Measurements from ENCODE around the gene UTF1.

Gene UTF1

DNA sequence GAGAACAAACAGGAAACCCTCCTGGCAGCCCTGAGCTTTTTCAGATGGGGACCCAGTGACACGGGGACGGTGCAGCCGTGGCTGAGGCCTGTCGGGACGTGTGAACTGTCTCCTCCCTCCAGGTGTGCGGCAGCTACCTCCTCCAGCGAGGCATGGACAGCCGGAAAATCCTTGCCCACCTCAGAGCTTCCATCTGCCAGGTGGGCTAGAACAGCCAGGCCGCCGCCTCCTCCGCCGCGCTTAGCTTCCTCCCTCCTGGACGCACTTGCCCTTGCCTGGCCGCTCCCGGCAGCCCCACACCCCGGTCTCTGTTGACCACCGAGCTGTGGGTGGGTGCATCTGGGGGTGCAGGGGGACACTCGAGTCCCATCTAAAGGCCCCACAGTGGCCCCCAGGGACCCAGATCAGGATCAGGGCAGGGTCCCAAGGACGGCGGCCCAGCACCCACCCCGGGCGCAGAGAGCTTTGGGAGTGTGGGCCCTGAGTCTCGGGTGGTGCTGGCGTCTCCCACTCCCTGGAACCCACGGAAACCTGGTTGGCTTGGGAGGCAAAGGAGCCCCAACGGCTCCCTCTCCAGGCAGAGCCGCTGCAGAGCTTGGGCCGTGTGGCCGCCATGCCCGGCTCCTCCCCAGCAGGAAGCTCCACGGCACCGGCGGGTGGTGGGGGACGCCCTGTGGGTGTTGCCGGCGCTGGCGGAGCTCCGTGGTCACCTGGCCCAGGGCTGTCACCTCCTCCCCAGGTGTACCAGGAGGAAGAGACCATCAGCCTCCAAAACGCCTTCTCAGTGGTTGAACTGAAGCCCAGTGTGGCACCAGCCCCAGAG, 32.9 kb upstream of the UTF1 start:
- no peak for DNase-seq (ENCODE audit: low spot score)

DNA sequence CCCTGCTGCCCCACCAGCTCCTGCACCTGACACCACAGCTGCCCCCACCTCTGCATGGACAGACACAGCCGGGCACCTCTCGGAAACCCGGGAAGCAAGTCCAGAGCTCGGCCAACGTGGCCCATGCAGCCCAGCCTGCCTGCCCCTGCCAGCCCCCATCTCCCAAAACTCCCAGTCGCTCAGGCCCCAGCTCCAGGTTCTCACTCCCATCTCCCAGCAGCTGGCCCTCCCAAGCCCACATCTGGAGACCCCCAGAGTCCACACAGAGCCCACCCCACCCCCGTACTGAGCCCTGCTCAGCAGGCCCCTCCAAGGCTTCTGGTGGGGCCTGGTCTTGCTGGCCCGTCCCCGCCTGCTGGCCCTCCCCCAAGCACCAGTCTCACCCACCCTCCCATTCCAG, 32.2 kb upstream of the UTF1 start:
- no peak for DNase-seq (ENCODE audit: low spot score)

DNA sequence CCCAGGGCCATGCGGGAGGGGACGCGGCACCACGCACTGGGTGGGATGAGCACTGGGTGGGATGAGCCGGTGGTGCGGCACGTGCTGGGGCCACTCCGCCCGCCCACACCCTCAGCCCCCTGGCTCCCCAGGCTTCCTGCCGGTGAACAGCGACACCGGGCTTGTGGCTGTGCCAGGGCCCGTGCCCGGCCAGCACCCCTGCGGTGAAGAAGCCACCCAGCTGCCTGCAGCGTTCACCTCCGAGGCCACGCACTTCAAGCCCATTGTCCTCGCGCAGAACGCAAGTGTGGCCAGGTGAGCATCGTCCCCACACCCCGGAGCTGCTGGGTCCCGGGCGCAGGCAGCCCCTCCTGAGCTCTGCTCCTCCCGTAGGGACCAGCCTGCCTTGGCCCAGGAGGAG, 31.8 kb upstream of the UTF1 start:
- no peak for DNase-seq (ENCODE audit: low spot score)

DNA sequence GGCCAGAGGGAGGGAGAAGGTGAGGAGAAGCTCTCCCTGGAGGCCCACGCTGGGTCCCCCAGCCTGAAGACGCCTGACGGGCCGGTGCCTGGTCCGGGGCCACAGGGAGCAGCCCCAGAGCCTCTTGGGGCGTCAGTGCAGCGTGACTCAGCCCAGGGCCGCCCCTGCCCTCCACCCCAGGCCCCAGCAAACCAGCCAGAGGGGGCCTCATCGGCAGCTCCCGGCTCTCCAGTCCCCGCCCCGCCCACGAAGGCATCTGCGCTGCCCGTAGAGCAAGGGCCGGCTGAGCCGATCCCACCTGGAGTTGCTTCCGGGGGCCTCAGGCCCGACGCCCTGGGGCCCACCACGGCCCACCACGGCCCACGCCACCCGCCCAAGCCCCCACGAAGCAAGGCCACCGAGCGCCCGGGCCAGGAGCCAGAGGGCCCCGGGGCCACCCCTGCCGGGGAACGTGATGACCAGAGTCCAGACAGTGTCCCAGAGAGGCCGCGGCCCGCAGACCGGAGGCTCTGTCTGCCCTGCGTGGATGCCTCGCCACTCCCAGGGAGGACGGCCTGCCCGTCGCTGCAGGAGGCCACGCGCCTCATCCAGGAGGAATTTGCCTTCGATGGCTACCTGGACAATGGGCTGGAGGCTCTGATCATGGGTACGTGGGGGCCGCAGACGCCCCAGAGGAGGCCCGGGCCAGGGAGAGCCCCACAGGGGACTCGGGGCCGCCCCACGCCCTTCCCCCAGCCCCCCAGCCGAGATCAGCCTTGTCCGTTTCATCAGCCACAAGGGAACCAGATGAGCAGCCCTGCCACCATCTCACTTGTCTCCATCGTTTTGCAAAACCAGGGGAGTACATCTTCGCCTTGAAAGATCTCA, 31.2 kb upstream of the UTF1 start:
- DNase-seq (ENCODE audit: low spot score): no peak

DNA sequence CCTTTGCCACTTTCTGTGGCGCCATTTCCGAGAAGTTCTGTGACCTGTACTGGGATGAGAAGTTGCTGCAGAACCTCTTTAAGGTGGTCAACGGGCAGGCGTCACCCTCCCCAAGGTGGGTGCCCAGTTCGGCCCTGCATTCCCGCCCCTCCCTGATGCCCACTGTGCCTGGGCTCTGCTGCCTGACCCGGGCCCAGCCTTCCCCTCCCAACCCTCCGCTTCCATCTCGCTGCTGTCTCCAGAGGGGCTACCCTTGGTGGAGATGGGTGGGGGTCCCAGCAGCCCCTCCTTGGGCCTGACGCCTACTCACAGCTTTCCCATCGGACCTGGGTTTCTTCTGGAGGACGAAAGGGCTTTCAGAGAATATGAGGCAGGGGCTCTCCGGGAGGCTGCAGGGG, 30.5 kb upstream of the UTF1 start:
- no peak for DNase-seq (ENCODE audit: low spot score)

DNA sequence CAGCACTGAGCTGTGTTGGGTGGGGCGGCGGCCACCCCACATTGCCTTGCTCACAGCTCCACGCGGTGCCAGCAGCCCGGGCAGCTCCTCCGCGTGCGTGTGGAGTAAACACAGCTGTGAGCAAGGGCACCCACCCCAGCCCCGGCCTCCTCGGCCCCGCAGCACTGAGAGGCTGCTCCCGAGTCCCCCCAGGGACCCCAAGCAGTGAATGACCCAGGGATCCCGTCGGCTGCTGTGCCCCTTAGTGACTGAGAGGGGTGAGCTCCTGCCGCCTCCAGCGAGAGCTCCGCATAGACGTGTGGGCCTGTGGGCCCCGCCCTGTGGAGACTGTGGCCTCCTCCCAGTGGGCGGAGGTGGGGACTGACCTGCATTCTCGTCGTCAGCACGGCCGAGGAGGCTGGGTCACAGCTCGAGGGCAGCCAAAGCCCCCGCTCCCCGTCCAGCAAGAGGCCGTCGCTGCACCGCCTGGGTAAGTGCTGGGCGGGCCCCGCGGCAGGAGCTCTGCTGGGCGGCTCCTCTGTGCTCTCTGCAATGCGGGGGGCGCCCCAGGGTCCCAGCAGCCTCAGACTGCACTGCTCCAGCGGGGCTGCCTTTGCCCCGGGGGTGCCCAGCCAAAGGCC, 29.9 kb upstream of the UTF1 start:
- no peak for DNase-seq (ENCODE audit: low spot score)

DNA sequence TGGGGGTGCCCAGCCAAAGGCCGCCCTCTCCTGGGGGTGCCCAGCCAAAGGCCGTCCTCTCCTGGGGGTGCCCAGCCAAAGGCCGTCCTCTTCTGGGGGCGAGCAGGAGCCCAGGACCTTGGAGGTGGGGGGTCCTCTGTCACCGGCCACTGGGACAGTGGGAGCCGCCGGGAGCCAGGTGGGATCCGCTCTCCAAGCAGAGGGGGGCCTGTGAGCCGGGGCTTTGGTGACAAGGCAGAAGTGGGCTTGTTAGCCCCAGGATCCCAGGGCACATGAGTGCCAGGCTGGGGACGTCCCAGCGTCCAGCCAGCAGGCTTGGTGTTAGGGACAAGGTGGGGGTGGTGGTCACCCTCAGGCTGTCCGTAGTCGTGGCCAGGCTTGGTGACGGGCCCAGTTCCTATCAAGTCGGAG, 29.4 kb upstream of the UTF1 start:
- DNase-seq (ENCODE audit: low spot score): no peak

DNA sequence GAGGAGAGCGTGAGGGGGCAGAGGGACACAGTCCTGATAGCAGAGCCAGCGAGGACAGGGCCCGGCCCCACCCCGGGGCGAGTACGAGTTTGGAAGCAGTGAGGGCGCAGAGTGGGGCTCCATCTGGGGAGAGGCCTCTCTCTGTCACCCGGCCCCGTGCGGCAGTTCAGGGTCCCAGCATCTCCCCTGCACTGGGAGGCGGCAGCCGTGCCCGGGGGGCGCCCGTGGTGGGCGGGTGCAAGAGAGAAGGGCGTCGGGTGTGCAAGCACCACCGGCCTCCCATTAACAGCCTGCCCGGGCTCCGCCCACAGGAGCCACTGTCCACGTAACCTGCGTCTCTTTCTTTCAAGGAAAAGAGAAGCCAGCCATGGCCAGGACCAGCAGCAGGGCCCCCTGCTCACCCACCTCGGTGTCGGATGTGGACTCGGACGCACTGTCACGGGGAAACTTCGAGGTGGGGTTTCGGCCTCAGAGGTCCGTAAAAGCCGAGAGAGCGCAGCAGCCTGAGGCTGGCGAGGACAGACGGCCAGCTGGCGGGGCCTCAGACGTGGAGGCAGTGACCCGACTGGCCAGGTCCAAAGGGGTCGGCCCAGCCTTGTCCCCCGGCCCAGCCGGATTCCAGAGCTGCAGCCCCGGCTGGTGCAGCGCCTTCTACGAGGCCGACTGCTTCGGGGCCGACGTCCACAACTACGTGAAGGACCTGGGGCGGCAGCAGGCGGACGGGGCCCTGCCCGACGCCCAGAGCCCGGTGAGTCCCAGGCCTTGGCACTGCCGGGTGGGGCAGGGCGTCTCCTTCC, 28.7 kb upstream of the UTF1 start:
- no peak for DNase-seq (ENCODE audit: low spot score)

DNA sequence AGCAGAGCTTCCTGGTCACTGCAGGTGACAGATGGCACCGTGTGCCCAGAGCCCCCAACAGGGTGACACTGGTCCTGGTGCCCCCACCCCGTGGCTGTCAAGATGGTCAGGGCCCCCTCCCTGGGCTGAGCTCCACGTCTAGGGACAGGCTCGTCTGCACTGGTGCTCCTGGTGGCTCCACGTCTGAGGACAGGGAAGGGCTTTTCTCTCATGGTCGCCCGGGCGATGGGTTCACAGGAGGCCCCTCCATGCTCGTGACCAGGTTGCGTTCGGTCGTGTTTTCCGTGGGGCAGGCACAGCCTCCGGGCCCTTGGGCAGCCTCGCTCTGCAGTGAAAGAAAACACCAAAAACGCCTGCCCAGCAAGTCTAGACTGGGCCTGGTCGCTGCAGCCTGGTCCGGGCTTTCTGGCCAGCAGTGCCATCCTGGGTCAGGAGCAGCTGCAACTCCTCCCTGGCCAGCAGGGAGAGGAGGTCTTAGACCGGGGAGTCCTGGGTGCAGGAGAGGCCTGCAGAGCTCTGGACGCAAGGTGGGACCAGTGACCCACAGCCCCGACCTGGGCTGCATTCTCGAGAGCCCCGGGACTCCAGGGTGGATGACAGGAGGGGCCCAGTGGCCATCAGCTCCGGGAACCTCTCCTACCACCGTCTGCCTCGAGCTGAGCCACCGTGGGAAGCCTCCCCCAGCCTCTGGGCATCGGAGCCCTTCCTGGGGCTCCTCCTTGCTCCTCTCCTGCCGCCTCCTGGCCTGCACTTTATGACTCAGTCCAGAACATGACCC, 27.9 kb upstream of the UTF1 start:
- DNase-seq (ENCODE audit: low spot score): no peak

DNA sequence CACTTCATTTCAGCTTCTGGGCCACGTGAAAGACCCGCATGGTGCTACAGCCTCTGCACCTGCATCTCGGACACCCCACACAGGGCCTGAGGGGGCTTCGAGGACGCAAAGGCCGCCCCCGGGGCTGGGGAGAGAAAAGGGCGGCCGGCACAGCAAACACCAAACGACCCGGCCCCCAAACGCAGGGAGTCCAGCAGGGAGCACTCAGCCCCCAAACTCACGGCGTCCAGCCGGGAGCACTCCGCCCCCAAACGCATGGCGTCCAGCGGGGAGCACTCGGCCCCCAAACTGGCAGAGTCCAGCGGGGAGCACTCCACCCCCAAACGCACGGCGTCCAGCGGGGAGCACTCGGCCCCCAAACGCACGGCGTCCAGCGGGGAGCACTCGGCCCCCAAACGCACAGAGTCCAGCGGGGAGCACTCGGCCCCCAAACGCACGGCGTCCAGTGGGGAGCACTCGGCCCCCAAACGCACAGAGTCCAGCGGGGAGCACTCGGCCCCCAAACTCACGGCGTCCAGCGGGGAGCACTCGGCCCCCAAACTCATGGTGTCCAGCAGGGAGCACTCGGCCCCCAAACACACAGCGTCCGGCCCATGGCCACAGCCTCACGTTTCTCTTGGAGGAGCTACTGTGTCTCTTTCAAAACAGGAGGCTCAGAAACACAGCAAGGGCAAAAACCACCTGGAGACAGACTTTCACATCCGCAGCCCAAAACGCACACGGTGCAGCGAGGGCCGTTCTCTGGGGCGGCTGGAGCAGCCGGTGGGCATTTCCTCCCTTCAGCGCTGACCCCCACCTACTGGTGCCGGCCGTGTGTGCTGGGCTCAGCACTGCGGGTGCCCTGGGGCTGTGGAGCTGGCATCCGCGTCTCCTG, 27.0 kb upstream of the UTF1 start:
- DNase-seq (ENCODE audit: low spot score): no peak

DNA sequence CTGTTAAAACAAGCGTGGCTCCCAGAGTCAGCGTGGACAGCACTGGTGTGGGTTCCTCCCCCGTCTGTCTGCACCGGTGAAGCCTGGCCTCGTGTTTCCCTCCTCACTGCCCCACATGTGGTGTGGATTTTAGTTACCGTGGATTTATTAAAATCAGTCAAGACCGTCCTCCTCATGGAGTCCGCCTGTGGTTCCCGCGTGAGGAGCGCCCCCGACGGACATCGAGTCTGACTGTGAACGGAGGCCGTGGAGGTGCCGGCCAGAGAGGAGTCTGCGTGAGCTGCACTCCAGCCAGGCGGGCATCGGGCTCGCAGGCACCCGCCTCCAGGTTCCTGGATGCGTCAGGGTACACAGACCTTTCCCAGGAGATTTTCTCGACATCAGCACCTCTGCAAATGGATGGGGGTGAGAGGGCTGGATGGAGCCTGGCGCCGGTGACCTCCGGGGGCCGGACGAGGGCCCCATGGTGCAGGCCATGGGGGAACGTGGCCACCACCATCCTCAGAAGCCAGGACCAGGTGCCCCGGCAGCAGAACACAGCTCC, 26.3 kb upstream of the UTF1 start:
- DNase-seq (ENCODE audit: low spot score): no peak

DNA sequence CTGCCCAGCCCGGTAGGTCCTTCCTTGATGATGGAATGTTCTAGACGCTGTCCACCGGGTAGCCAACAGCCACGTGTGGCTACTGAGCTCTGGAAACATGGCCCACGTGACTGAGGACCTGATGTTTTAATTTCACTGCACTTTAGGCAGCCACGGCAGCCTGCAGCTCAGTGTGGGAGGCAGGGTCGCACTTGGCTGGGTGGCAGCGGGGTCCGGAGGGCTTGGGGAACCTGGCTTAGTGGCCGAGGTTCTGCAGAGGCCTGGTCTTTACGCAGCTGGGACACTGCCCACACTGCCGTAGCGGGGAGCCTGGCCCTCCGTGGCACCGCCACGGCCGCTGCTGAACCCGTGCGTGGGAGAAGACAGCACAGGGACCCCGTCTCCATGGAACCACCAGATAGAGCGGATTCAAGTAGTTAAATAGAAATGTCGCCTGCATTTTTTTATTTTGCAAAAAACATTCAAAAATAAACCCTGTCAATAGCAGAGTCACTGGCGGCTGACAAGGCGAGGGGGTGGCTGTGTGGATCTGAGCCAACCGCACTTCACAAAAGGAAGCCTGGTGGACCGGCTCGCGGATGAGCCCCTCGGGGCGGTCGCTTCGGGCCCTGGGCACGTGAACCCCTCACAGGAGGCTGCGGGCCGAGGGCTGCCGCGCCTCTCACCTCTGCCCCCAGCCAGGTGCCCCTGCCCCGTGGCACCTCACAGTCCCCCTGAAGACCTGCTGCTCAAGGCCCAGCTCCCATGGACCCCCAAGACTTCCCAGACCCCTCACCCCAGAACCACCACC, 25.6 kb upstream of the UTF1 start:
- DNase-seq (ENCODE audit: low spot score): no peak

DNA sequence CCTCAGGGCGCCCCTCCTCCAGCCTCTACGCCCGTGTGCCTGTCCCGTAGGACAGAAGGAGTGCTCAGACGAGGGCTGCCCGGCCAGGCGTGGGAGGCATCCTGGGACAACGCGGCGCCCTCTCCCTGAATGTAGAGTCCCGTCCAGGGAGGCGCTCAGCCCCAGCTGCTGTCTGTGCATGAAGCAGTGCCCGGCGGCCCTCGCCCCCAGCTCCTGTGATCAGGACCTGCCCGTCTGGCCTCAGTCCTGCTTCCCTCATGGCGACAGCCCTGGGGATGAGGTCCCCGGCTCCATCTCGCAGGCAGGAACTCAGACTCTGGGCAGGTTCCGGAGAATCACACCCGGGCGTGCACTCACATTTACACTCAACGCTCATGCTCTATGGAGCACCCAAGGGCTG, 24.9 kb upstream of the UTF1 start:
- DNase-seq (ENCODE audit: low spot score): no peak

DNA sequence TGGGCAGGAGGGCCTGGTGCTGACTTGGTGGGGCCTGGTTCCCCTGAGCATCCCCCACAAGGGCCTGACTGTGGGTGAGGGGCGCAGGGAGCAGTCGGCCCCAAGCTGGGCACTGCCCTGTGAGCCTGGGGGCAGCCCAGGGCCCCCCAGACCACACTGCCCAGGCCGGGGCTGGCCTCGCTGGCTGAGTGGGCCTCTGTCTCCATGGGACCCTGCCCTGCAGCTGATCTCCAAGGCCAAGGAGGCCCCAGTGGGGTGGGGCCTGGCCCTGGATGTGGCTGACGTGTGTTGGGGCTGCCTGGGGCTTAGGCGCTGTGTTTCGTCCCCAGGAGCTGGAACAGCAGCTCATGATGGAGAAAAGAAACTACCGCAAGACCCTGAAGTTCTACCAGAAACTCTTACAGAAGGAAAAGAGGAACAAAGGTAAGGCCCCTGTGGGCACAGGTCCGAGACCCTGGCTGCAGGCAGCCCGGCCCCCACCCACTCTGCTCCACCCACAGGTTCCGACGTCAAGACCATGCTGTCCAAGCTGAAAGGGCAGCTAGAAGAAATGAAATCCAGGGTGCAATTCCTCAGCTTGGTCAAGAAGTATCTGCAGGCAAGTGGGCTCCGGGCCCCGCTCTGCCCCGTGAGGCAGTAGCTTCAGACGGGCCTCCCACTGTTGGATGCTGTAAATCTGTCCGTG, 23.5 kb upstream of the UTF1 start:
- DNase-seq (ENCODE audit: low spot score): no peak

DNA sequence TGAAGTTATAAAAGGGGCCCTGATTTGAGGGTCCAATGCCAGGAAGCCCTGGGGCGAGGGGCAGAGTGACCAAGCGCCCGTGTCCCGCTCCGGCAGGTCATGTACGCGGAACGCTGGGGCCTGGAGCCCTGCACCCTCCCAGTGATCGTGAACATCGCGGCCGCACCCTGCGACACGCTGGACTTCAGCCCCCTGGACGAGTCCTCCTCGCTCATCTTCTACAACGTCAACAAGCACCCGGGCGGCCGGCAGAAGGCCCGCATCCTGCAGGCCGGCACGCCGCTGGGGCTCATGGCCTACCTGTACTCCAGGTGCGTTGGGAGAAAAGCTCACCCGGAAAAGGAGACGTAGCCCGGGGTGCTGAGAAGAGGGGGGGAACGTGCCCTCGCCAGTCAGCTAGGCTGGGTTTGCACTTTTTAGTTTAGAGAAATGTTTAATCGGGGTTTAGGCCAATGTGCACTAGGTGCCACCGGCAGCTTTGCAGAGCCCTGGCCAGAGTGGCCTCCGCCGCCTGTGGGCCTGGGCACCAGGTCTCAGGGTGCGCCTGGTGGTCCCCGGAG, 22.9 kb upstream of the UTF1 start:
- DNase-seq (ENCODE audit: low spot score): no peak

DNA sequence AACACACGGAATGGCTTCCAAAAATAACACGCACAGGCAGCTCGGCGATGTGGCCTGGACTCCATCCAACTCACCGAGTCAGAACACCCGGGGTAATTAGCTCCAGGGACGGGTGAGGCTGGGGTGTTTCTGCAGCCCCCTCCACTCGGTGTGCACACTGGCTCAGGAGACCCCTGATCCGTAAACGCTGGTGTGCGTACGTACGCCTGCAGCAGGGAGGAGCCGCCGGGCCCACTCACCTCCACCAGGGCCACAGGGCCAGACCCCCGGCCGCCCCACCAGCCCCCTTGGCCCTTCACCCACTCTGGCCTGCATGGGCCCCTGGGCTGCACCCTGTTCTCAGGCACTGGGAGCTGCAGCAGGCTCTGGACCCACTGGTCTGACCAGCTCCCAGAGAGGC, 22.4 kb upstream of the UTF1 start:
- no peak for DNase-seq (ENCODE audit: low spot score)

DNA sequence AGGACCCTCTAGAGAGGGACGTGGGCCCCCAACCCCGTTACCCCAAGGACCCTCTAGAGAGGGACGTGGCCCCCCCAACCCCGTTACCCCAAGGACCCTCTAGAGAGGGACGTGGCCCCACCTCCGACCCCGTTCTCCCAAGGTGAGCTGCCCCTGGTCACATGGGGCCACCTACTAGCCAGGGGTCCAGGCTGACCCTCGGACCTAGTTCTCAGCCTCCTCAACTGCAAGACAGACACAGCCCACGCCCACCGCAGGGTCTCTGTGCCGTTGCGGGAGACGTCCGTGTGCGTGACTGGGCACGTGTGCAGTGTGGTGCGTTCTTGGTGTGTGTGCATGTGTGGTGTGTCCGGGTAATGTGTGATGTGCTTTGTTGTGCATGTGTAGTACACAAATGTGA, 21.6 kb upstream of the UTF1 start:
- no peak for DNase-seq (ENCODE audit: low spot score)

DNA sequence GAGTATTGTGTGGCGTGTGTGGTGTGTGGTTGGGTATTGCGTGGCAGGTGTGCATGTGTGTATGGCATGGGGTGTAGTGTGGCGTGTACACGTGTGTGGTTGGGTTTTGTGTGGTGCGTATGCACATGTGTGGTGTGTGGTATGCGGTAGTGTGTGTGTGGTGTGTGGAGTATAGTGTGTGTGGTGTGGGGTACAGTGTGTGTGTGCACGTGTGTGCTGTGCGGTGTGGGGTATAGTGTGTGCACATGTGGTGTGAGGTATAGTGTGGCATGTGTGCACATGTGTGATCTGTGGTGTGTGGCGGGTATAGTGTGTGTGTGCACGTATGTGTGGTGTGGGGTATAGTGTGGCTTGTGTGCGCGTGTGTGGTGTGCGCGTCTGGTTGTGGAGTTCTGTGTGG, 20.9 kb upstream of the UTF1 start:
- no peak for DNase-seq (ENCODE audit: low spot score)
